Kidney (tissue), 14 donors: Measurements from ENCODE around the gene MCRIP2. TPM values are rescaled to one million over a fixed set of nuclear protein-coding genes. Genes with fewer than 3 reads are reported as not detected.
A peak's percentile ranks its signal among the peaks of the same experiment; 100 is the strongest.

Experiments
- DNase-seq, 5 donors: peaks; one replicate each; pipeline ENCODE4 v3.0.0-alpha.2; 2013 to 2020
- FAIRE-seq: peaks from 2 replicates; lab custom pipeline; 2012; peaks lifted over from hg19 to GRCh38; lab: Jason Lieb, UNC
- H3K27ac ChIP-seq, 2 donors: one replicate each; pipeline ENCODE4 v1.7.0; 2013; ENCODE audit warnings: low read depth in 2 of 2, low read length in 2 of 2, inconsistent platforms in 1 of 2
- H3K27me3 ChIP-seq: one replicate; pipeline ENCODE4 v1.7.1; 2013; ENCODE audit warnings: low read length, inconsistent platforms; ENCODE audit not compliant: control insufficient read depth, insufficient read depth
- H3K36me3 ChIP-seq, 3 donors: one replicate each; pipeline versions ENCODE4 v1.7.0 to v1.7.1; 2013; ENCODE audit warnings: low read length in 3 of 3, control low read depth in 1 of 3, inconsistent platforms in 1 of 3; ENCODE audit not compliant: insufficient read depth in 3 of 3, control insufficient read depth in 2 of 3
- H3K4me1 ChIP-seq, 3 donors: one replicate each; pipeline versions ENCODE4 v1.7.0 to v1.7.1; 2013; ENCODE audit warnings: low read length in 3 of 3, inconsistent platforms in 1 of 3, low read depth in 1 of 3; ENCODE audit not compliant: control insufficient read depth in 2 of 3, insufficient read depth in 2 of 3
- H3K4me3 ChIP-seq, 3 donors: one replicate each; pipeline versions ENCODE4 v1.7.0 to v1.8.1; 2013; ENCODE audit warnings: low read length in 3 of 3, control low read depth in 1 of 3, inconsistent platforms in 1 of 3
- H3K9ac ChIP-seq, 3 donors: one replicate each; pipeline versions ENCODE4 v1.7.0 to v1.7.1; 2013; ENCODE audit warnings: low read length in 3 of 3, control low read depth in 1 of 3, inconsistent platforms in 1 of 3
- H3K9me3 ChIP-seq, 3 donors: one replicate each; pipeline versions ENCODE4 v1.7.0 to v1.7.1; 2013; ENCODE audit warnings: low read length in 3 of 3, control low read depth in 1 of 3, inconsistent platforms in 1 of 3; ENCODE audit not compliant: control insufficient read depth in 2 of 3, insufficient read depth in 1 of 3
- intact Hi-C: fragments of 100-400 bp; cut with DNase I; formaldehyde crosslinking; loops from one replicate; pipeline ENCODE4 v1.11.1; 2022
- polyA plus RNA-seq: library from polyadenylated mRNA; stranded (reverse); fragments of 350-450 nt; fragmentation: Illumina TruSeq; extraction: RNeasy Lipid Tissue Mini Kit (QIAGEN cat#74804); gene quantifications from one replicate; pipeline ENCODE4 v1.2.3, GENCODE V29; 2014; ENCODE audit warnings: low read depth, low replicate concordance; ENCODE audit not compliant: insufficient read depth
- total RNA-seq: library from RNA; stranded (reverse); fragmentation: NEBNext Ultra II Directional; extraction: Animal tissue kit (Norgen Biotek cat#: 25700); gene quantifications from one replicate; pipeline ENCODE4 v1.2.1, GENCODE V29; 2021
- TF ChIP-seq, protein P1 (sequence below): IDR thresholded peaks from 3 replicates; pipeline ENCODE4 v1.5.1; 2012; ENCODE audit warnings: mild to moderate bottlenecking, moderate library complexity, borderline replicate concordance; ENCODE audit not compliant: insufficient read depth; ENCODE audit errors: extremely low read depth
- donor health status: control.
- donor health status: control.
- donor health status: control.
- donor health status: control.
- donor health status: control.
- donor health status: DM: yes; HTN: yes; CAD: no.
- donor health status: Normal renal cell carcinoma (clear cell type).

The MCRIP2 gene
- total and polyA plus RNA-seq, 2 donors from 2014 or later = 36.9 to 265 TPM

- FAIRE-seq (no peak), DNase-seq (no peak)
- H3K4me1 ChIP-seq = peaks cover 0 to 42% (median 12%) of the 10 kb centered on the region in 3 donors
- H3K9me3 ChIP-seq = no peaks in the 10 kb centered on the region
- TF ChIP-seq, protein P1, sequence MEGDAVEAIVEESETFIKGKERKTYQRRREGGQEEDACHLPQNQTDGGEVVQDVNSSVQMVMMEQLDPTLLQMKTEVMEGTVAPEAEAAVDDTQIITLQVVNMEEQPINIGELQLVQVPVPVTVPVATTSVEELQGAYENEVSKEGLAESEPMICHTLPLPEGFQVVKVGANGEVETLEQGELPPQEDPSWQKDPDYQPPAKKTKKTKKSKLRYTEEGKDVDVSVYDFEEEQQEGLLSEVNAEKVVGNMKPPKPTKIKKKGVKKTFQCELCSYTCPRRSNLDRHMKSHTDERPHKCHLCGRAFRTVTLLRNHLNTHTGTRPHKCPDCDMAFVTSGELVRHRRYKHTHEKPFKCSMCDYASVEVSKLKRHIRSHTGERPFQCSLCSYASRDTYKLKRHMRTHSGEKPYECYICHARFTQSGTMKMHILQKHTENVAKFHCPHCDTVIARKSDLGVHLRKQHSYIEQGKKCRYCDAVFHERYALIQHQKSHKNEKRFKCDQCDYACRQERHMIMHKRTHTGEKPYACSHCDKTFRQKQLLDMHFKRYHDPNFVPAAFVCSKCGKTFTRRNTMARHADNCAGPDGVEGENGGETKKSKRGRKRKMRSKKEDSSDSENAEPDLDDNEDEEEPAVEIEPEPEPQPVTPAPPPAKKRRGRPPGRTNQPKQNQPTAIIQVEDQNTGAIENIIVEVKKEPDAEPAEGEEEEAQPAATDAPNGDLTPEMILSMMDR = no peak
- intact Hi-C loops = no loop called here
- H3K27ac ChIP-seq = no peak overlapping the region
- peak overlapping the region in 1 of 3 donors; percentile 73 for H3K4me3 ChIP-seq
- H3K36me3 ChIP-seq = peaks cover 5 to 22% (median 8%) of the 10 kb centered on the region in 3 donors
- no peak overlapping the region for H3K9ac ChIP-seq
- no peaks in the 10 kb centered on the region for H3K27me3 ChIP-seq
Observed at GRCh38 chr16:682493-683395, 41.1 kb downstream of the MCRIP2 start.

GRCh38 chr16:683396-684070, 41.9 kb downstream of the MCRIP2 start:
- TF ChIP-seq, protein P1 = no peak
- H3K27ac ChIP-seq = no peak overlapping the region
- H3K27me3 ChIP-seq = no peaks in the 10 kb centered on the region
- H3K36me3 ChIP-seq = peaks cover 5 to 22% (median 8%) of the 10 kb centered on the region in 3 donors
- DNase-seq = no peak
- H3K9me3 ChIP-seq = no peaks in the 10 kb centered on the region
- H3K4me1 ChIP-seq = peaks cover 0 to 42% (median 12%) of the 10 kb centered on the region in 3 donors
- H3K9ac ChIP-seq = peak overlapping the region in 1 of 3 donors; percentile 61
- H3K4me3 ChIP-seq = peak overlapping the region; percentile 24 to 73 (median 56)
- FAIRE-seq = no peak
- intact Hi-C loops = no loop called here

GRCh38 chr16:684071-684794, 42.6 kb downstream of the MCRIP2 start, which contains the start of gene JMJD8:
Gene JMJD8, minus strand, starts transcription at chr16:684334. Its CDS starts 15 bp downstream, at chr16:684319.
- no peaks in the 10 kb centered on the region for H3K9me3 ChIP-seq
- peak within 1 kb of the TSS; percentile 24 to 73 (median 56) for H3K4me3 ChIP-seq
- intact Hi-C loops = no loop called here
- no peaks in the 10 kb centered on the region for H3K27me3 ChIP-seq
- H3K9ac ChIP-seq = peak within 1 kb of the TSS in 1 of 3 donors; percentile 61
- H3K36me3 ChIP-seq = peaks cover 5 to 22% (median 8%) of the 10 kb centered on the region in 3 donors
- DNase-seq (peak; percentile 97 to 99 (median 98)), FAIRE-seq (no peak)
- TF ChIP-seq, protein P1 = no peak
- peak within 1 kb of the TSS; percentile 59 to 71 for H3K27ac ChIP-seq
- peaks cover 0 to 45% (median 12%) of the 10 kb centered on the region in 3 donors for H3K4me1 ChIP-seq
